NCI-H748 (cell line): Measurements from ENCODE around the gene TSPAN31.

ENCODE experiments used
- DNase-seq: peaks from one replicate; lab custom pipeline; 2025; ENCODE audit not compliant: unreplicated experiment; lab: John Stamatoyannopoulos, UW

The TSPAN31 gene

DNA sequence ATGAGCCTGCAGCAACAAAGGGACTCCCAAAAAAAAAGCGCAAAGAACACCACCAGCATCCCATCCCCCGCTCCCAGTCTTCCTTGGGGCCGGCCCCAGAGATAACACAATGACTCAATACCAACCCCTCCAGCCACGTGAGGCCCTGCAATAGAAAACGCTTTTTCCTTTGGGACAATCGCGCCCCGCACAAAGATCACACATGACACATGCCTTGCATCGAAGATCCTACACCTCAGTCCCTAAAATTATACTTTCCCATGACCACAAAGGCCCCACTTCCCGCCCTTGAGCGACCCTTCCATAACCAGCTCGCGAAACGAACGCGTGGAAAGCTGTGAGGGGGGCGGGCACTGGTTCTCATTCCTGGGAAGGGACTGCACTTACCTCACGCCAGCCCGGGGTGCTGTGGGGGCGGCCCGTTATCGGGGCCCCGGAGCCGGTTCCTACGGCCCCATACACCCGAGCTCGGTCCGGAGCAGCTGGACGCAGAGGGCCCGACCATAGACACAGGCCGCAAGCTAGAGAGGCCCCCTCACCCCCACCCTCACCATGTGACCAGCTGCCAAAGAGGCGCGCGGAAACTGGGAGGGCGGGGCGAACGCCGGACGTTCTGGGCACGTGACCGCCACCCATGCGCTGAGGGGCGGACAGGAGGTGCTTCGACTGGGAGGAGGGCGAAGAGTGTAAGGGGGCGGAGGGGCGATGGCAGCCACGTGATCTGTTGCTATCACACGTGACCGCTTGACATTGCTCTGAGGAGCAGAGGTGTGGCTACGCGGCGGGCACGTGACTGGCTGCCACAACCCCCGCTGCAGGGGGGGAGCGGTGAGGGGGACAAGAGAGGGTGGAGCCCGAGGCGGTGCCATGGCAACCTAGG is 7.2 kb downstream of the TSPAN31 start, which contains the start of gene CDK4:
Gene CDK4, minus strand, starts transcription at position 523 of the 880 bp plus-strand sequence. CDS start 593 bp downstream, outside the sequence.
- peak; percentile 100 for DNase-seq

DNA sequence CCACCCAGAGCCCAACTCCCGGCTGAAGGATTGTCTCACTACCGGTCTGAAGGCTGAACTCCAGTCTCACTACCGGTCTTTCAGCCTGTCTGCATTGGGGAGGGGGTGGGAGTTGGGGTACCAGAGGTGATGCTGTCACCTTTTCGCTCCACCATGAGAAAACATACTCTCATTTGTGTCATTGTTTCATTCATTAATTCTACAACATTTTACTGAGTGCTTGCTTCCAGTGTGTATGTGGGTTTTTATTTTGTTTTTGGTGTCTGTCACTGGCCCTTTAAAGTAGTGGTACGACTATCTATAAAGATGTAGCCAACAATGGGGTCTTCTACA is 7.8 kb downstream of the TSPAN31 start:
- no peak for DNase-seq

DNA sequence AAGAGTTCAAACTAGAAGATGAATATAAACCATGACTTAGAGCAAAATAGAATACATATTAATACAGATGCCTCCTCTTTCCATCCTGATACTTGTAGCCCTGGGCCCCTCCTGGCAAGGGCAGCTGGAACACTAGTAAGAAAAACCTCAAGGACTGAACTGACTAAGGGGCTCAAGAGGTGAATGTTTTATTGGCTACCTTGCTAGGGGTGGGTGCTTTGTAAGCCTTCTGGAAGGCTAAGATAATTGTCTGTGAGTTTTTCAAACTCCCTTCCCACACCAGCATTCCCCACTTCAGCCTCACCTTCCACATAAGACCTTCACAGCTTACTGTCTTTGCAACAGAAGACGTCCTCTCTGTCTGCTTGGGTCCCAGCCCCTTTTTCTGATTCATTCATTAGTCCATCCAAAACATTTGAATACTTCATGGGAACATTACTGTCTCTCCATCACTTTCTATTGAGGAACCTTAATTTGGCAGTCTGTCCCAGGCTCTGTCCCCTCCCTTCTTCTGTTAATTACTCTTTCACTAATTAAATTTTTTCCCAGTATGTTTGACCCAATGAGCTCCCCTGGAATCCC is 9.0 kb downstream of the TSPAN31 start:
- DNase-seq = no peak

DNA sequence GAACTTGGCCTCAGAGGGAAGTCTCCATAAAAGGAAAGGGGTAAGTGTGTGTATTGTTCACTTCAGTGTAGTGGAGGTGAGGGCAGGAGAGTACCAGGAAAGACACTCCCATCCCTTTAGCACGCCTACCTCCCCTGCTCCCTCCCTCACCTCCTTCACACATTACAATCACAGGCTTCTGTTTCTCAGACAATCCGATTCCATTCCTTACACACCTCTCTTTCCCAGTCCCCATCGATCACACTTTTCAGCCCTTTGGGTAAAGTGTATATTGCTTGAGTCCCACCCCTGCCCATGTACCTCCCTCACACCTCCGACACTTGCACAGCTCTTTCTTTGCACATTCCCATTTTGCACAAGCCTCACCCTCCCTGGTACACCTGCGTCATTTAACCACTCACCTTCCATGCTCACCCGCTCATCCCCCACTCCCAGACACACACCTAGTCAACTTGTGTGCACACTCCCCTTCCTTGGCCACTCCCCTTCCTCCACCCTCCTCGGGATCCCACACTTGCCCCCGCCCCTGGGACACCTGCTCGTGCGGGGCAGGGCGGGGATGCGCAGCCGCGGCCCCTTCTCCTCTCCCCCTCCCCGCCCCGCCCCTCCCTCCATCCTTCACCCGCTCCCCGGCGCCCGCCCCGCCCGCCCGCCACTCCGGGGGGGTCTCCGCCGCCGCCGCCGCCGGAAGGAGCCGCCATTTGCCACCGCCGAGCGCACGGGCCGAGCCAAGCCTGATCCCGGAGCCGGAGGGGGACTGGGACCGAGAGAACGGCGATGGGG is 9.8 kb downstream of the TSPAN31 start, which contains the start of gene MARCHF9:
Gene MARCHF9, plus strand, starts transcription at position 693 of the 783 bp plus-strand sequence. CDS start 426 bp downstream, outside the sequence.
- DNase-seq = peak; percentile 94

DNA sequence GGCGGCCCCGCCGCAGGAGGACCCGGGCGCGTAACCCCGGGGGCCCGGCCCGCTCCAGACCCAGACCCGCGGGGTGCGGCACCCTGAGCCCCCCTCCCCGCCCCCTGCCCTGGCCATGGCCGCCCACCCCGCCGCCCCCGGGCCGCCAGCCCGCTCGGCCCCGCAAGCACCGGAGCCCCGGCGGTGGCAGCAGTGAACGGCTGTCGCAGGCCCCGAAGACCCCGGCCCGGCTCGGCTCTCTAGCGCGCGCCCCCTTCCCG is 10.3 kb downstream of the TSPAN31 start:
- no peak for DNase-seq

DNA sequence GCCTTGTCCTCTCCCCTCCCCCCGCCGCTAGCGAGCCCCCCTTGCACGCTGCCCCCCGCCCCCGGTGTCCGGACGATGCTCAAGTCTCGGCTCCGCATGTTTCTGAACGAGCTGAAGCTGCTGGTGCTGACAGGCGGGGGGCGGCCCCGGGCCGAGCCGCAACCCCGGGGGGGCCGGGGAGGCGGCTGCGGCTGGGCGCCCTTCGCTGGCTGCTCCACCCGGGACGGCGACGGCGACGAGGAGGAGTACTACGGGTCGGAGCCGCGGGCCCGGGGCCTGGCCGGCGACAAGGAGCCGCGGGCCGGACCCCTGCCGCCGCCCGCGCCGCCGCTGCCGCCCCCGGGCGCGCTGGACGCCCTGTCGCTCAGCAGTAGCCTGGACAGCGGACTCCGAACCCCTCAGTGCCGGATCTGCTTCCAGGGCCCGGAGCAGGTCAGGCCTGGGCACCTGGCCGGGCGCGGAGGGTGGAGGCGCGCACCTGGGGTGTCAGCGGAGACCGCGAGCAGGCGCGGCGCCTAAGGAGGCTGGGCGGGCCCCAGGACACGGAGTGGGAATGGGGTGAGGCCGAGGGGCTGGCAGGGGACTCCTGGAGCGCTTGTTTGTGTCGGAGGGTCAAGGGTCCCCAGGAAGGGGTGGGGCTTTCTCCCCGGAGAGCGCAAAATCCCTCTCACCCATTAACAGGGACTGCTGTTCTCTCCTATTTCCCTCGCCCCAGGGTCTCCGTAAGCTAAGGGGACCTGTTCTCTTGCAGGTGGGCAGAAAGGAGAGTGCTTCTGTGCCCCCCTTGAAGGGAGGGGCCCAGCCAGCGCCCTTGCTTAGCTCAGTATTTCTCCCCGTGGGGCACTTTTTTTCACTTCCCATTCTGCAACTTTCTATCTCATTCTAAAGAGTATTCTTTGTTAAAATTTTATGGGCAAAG is 10.9 kb downstream of the TSPAN31 start:
- peak; percentile 54 for DNase-seq

DNA sequence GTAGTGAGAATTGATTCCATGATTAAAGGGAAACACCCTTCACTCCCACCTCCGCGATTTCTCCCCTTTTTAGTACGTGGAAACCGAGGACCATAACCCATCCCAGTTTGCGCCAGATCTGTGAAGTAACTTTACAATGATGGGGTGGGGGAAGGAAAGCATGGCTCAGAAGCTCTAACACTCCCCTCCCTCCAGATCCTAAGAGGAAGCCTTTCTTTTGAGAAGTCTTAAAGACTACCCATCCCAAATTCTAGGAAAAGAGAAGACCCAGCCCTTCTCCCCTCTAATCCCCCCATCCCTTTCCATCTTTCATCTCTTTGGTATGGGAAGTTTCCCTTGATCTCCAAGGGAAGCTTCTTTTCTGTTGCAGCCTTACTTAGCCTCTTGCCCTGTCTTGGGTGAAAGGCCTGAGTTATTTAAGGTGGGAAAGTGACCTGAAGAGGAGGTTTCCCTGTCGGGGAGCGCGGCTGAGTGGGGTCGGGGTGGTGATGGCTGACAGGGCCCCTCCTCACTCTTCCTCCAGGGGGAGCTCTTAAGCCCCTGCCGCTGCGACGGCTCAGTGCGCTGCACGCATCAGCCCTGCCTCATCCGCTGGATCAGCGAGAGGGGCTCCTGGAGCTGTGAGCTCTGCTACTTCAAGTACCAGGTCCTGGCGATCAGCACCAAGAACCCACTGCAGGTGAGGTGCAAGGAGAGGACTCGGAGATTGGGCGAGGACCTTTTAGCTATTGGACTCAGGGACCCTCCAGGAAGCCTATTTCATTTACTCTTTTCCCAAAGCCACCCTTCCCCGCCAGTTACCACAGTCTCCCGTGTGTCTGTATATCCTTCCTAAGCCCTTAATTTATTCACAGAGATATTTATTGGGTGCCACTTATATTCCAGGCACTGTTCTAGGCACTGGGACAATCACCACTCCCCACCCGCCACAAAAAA is 11.8 kb downstream of the TSPAN31 start:
- peak; percentile 69 for DNase-seq

DNA sequence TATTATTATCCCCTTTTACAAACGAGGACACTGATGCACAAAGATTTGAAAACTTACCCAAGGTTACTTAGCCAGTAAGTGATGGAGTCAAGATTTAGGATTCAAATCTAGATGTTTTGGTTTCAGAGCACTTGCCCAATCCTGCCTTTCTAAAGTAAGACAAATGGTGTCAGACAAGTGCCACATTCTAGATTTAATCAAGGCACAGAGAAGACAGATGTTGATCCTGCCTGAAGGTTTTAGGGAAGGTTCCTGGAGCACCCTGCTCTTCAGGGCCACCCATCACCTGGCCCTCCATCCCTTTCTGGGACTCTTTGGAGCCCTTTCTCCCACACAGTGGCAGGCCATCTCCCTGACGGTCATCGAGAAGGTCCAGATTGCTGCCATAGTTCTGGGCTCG is 12.9 kb downstream of the TSPAN31 start:
- no peak for DNase-seq

DNA sequence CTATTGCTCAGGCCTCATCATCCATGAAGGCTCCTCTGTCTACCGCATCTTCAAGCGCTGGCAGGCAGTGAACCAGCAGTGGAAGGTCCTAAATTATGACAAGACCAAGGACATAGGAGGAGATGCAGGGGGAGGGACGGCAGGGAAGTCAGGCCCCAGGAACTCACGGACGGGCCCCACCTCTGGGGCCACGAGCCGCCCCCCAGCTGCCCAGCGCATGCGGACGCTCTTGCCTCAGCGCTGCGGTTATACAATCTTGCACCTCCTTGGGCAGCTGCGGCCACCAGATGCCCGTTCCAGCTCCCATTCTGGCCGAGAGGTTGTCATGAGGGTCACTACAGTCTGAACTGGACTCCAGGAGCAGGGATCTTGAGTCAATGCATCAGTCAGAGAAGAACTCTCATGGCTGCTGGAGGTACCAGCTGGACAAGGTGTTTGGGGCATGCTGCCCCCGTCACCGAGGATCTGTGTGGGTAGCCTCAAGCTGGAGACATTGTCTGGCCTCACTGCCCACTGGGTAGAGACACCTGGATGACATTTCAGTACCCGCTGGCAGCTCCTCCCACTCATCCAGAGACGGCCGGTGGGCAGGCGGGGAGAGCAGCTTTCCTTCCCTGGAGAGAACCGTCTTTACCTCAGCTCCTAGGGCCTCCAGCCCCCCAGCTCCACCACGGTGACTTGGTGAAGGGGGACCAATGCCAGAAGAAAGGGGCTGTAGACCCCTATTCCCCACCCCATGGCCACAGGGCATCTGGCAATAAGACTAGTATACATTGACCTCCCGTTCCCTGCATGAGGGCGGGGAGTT is 13.9 kb downstream of the TSPAN31 start:
- DNase-seq = no peak

DNA sequence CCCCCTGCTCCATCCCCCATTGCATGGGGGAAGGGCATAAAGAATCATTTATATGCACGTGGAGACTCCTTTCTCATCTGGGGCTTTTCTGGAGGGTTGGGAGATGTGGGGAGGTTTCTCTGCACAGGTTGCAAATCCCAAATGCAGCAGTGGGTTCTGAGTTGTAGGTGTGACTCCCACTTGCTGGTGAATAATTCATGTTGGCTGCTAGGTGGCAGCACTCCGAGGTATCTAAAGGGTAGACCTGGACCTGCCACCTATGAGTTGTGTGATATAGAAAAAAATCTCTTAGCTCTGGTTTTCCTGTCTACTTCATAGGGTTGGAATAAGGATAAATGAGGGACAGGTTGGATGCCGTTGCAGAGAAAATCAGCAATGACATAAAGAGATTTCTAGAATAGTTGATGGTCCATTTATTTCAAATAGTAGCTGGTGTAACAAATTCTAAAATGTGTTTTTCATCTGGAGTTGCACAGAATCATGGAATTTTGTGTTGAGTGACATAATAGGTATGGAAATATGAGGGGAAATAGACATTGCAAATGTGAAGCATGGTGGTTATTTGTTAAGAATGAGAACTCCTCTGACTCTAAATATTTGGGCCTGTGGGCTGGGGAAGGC is 14.6 kb downstream of the TSPAN31 start:
- DNase-seq = peak; percentile 37

DNA sequence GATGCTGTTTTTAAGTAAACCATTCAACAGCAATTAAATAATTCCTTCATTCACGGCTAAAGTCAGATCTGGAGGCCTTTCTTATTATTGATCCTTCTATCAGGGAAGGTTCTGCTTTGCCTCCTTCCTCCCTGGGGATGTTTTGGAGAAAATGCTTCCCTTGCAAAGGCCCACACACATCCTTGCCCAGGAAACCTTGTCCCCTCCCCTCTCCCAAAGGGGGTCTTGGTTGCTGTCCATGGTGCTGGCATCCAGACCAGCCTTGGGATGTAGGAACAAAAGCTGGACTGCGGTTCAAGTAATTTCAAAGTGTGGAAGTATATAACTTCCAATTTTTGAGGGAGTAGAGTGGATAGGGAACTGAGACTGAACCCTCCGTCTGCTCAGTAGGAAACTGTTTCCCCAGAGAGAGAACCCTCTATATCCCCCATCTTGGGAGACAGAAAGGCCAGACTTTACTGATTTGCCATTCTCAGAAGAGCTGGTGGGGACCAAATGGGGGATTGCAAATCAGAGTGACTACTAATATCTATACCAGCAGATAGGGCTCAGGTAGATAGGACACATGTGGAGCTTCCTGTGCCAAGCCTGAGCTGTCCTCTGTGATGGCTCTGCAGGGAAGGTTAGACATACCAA is 15.6 kb downstream of the TSPAN31 start:
- DNase-seq = no peak

DNA sequence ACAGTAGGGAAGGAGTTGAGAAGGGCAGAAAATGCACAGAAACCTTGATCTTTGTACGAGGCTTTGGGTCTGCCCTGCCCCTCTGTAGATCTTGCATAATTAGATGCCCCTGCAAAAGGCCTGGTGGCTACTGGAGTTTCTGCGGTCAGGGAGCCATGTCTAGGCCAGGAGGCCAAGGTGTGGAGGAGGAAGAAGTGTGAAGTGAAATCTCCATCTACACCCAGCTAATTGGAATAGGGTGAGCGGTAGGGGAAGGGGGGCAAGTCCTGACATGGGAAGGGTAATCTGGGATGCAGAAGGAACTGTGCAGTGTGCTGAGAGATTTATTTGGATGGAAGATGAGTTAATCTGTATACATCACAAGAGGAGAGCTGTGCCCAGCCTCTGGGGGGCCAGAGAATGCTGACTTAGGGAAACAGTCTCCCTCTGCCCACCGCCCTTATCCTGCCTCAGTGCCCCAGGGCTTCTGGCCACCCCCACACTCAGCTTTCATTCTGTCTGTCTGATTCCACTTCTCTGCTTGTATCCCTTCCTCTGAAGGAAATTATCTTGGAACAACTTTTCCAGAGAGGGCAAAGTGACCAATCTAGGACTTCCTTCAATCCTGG is 16.7 kb downstream of the TSPAN31 start:
- DNase-seq = no peak

DNA sequence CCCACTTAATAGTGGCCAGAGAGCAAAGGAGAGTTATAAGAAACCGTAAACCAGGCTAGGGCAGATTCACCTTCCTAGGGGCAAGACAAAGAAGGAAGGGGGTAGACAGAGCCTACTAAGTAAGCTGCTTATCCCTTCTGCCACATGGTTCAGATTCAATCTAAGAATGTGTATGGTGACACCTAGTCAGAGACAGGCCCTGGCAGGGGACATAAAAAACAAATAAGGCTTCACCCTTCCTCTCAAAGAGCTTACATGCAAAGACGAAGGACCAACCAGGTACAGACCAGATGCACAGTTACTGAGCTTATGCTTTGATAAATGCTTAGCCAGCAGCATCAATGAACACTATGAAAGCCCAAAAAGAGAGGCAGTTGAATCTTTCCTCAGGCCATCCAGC is 17.6 kb downstream of the TSPAN31 start:
- DNase-seq = no peak

DNA sequence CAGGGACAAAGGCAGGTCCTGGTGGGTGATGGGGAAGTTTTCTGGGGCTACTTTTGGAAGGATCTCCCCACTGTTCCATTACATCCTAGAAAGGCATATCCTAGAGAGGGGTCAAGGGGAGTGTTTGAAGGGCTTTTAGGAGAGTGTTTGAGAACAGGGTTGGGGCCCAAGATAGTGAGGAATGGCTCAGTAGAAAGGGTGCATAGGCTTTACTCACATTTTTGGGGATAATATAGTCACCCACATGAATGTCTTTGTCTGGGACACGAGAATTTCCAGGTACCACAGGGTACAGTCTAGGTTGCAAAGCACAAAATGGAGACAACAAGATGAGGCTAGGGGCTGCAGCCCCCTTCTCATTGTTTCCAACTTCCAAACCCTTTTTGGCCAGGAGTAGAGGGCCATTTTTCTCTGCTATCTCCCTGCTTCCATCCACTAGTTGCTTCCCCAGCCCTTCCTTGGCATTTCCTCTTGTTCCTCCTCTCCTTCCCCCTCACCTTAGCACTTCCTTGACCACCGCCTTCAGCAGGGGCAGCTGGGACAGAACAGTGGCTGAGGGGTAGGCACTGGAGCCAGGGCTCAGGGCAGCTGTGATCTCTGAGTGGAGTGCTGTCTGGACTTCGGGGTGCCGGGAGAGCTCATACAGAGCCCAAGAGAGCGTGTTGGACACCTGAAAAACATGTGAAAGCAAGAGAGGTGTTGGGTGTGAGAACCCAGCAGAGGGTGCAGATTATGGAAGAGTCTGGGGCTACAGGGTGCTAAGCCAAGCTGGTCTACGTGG is 19.2 kb downstream of the TSPAN31 start:
- DNase-seq = no peak

DNA sequence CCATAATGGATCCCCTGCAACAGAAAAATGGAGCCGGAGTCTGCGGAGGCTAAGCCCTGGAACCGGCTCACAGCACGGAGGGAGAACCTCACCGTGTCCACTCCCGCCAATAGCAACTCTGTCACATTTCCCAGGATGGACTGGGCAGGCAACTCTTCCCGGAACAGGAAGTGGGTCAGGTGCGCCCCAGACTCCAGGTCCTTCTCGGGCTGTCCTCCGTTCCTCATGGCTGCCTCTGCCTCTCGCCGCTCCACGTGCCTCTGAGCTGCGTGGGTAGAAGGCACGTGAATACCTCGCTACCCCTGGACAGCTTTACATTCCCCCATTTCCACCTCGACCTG is 19.8 kb downstream of the TSPAN31 start:
- peak; percentile 69 for DNase-seq

DNA sequence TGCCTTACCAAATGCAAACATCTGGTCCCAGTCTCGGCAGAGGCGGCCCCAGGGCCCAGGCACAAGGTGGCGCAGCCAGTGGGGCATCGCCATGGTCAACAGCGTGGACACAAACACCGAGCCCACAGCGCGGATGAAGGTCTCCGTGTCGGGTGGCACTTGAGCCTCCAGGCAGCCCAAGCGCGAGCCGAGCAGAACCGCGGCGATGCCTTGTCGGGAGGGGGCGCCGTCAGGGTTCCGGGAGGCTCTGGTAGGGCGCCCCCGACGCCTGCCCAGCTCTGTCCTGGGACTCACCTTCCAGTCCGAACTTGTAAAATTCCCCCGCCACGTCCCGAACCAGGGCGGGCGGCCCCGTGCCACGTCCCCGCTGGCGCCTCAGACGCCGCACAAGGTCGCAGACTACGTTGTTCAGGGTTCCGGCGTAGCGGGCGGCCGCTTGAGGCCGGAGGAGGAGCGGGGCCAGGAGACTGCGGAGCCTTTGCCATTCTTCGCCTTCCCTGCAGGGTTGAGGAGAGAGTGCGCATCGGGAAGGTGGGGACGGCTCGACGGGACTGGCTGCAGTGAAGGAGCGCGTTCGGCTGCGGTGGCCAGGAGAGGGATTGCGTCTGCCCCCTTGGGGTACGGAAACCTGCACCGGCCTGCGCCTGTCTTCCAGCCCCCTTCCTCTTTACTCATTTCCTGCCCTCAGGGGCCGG is 20.3 kb downstream of the TSPAN31 start:
- peak; percentile 50 for DNase-seq
